ENCODE results near the gene DNM3. TPM values are rescaled to one million over a fixed set of nuclear protein-coding genes. Genes with fewer than 3 reads are reported as not detected.

Gene DNM3
- total RNA-seq = 5.5 TPM
- polyA plus RNA-seq = 1 to 10 TPM in 3 of 4 donors, under 1 TPM in 1; 0.76 to 1.9 (median 1.5) TPM

- Mint-ChIP-seq H3K36me3 (no peaks in the 10 kb centered on the region), H3K27me3 (peaks cover 43% of the 10 kb centered on the region), H3K9me3 (peaks cover 0 to 1% (median 0%) of the 10 kb centered on the region in 7 donors), H3K4me1 (peaks cover 0 to 19% (median 15%) of the 10 kb centered on the region in 4 donors), H3K27ac (peak within 1 kb of the TSS; percentile 33 to 89 (median 86)), H3K4me3 (peak within 1 kb of the TSS; percentile 83 to 93 (median 91))
- H3K36me3 ChIP-seq (ENCODE audit: control insufficient read depth, insufficient read depth, low read length) = no peaks in the 10 kb centered on the region
- no peaks in the 10 kb centered on the region for H3K9me3 ChIP-seq (ENCODE audit: control insufficient read depth in 2 of 2, low read length in 2 of 2)
- DNase-seq (peak; percentile 71 to 82 (median 76)), ATAC-seq (ENCODE audit: low read depth in 2 of 2) (peak; percentile 88 to 91)
- H3K4me3 ChIP-seq (ENCODE audit: low read depth, low read length) = peak within 1 kb of the TSS; percentile 54
- H3K27me3 ChIP-seq (ENCODE audit: control insufficient read depth, insufficient read depth, low read length) = peaks cover 25% of the 10 kb centered on the region
- peaks cover 17% of the 10 kb centered on the region for H3K4me1 ChIP-seq (ENCODE audit: control insufficient read depth, insufficient read depth, low read length, poor library complexity, severe bottlenecking)
- no peak within 1 kb of the TSS for H3K27ac ChIP-seq (ENCODE audit: insufficient read depth, low read length, poor library complexity, severe bottlenecking)
Measured at GRCh38 chr1:171841050-171841910, at the start of gene DNM3. Gene DNM3, plus strand, starts transcription at chr1:171841498. Its CDS starts 159 bp downstream, at chr1:171841657.

- Histone ChIP-seq H3K9me3 (ENCODE audit: control insufficient read depth in 2 of 2, low read length in 2 of 2) (no peaks in the 10 kb centered on the region), H3K4me1 (ENCODE audit: control insufficient read depth, insufficient read depth, low read length, poor library complexity, severe bottlenecking) (no peaks in the 10 kb centered on the region), H3K4me3 (ENCODE audit: low read depth, low read length) (no peak overlapping the region), H3K27ac (ENCODE audit: insufficient read depth, low read length, poor library complexity, severe bottlenecking) (no peak overlapping the region), H3K36me3 (ENCODE audit: control insufficient read depth, insufficient read depth, low read length) (peaks cover 98% of the 10 kb centered on the region), H3K27me3 (ENCODE audit: control insufficient read depth, insufficient read depth, low read length) (no peaks in the 10 kb centered on the region)
- H3K4me1 Mint-ChIP-seq = peaks cover 4 to 25% (median 20%) of the 10 kb centered on the region in 4 donors
- DNase-seq = no peak
- H3K36me3 Mint-ChIP-seq = peaks cover 73% of the 10 kb centered on the region
- H3K9me3 Mint-ChIP-seq = no peaks in the 10 kb centered on the region
- no peak for ATAC-seq (ENCODE audit: low read depth in 2 of 2)
- H3K4me3 Mint-ChIP-seq = no peak overlapping the region
- no peaks in the 10 kb centered on the region for H3K27me3 Mint-ChIP-seq
- no peak overlapping the region for H3K27ac Mint-ChIP-seq
Measured at GRCh38 chr1:171792656-171793369, 48.5 kb upstream of the DNM3 start.

DNA sequence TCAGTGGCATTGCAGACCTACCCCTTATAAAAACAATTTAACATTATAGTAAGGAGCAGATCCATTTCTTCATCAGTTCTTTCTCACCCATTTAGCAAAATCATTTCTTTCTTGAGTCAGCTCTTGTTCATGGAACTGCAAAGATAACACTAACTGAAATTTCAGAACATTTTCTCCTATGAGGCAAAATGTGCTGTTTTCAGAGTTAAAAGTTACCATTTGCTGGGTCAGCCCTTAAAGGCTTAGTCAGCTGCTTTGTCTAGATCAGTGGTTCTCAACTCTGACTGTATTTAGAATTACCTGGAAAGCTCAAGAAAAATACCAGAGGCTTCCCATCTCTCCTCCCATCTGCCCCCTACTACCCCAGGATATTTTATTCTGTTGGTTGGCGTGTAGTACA, 47.7 kb upstream of the DNM3 start:
- Histone ChIP-seq H3K36me3 (ENCODE audit: control insufficient read depth, insufficient read depth, low read length) (peaks cover 95% of the 10 kb centered on the region), H3K9me3 (ENCODE audit: control insufficient read depth in 2 of 2, low read length in 2 of 2) (no peaks in the 10 kb centered on the region), H3K27me3 (ENCODE audit: control insufficient read depth, insufficient read depth, low read length) (no peaks in the 10 kb centered on the region), H3K27ac (ENCODE audit: insufficient read depth, low read length, poor library complexity, severe bottlenecking) (no peak overlapping the region), H3K4me1 (ENCODE audit: control insufficient read depth, insufficient read depth, low read length, poor library complexity, severe bottlenecking) (no peaks in the 10 kb centered on the region), H3K4me3 (ENCODE audit: low read depth, low read length) (no peak overlapping the region)
- Mint-ChIP-seq H3K9me3 (no peaks in the 10 kb centered on the region), H3K27ac (peak overlapping the region in 2 of 3 donors; percentile 60 to 64), H3K4me3 (no peak overlapping the region), H3K36me3 (peaks cover 67% of the 10 kb centered on the region), H3K4me1 (peaks cover 4 to 24% (median 18%) of the 10 kb centered on the region in 4 donors), H3K27me3 (no peaks in the 10 kb centered on the region)
- ATAC-seq (ENCODE audit: low read depth in 2 of 2) (no peak), DNase-seq (no peak)

DNA sequence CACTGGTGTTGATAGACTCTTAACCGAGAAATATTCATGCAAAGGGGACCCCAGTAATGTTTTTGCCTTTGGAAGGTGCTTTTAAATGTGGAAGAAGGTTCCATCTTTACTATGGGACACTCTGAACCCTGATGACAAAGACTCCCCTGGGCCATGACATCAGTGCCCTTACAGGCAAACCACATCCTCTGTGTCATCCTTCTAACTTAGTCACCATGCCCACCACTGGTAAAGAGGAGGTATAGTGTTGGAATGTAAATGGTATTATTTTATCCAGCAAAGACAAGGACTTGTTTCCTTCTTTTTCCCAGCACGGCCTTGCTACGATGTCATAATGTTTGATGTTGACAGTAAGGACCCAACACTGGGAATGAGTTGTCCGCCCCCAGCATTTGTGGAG, 47.2 kb upstream of the DNM3 start:
- H3K36me3 Mint-ChIP-seq = peaks cover 63% of the 10 kb centered on the region
- H3K4me3 Mint-ChIP-seq = no peak overlapping the region
- no peak overlapping the region for H3K4me3 ChIP-seq (ENCODE audit: low read depth, low read length)
- H3K9me3 Mint-ChIP-seq = no peaks in the 10 kb centered on the region
- H3K27ac ChIP-seq (ENCODE audit: insufficient read depth, low read length, poor library complexity, severe bottlenecking) = no peak overlapping the region
- DNase-seq (peak in 2 of 3 donors; percentile 15 to 65), ATAC-seq (ENCODE audit: low read depth in 2 of 2) (peak; percentile 100)
- peaks cover 92% of the 10 kb centered on the region for H3K36me3 ChIP-seq (ENCODE audit: control insufficient read depth, insufficient read depth, low read length)
- H3K4me1 Mint-ChIP-seq = peaks cover 4 to 22% (median 18%) of the 10 kb centered on the region in 4 donors
- no peaks in the 10 kb centered on the region for H3K27me3 ChIP-seq (ENCODE audit: control insufficient read depth, insufficient read depth, low read length)
- no peaks in the 10 kb centered on the region for H3K4me1 ChIP-seq (ENCODE audit: control insufficient read depth, insufficient read depth, low read length, poor library complexity, severe bottlenecking)
- peak overlapping the region in 2 of 3 donors; percentile 60 to 64 for H3K27ac Mint-ChIP-seq
- no peaks in the 10 kb centered on the region for H3K27me3 Mint-ChIP-seq
- no peaks in the 10 kb centered on the region for H3K9me3 ChIP-seq (ENCODE audit: control insufficient read depth in 2 of 2, low read length in 2 of 2)

- DNase-seq (no peak), ATAC-seq (ENCODE audit: low read depth in 2 of 2) (no peak)
- Mint-ChIP-seq H3K4me1 (peaks cover 4 to 19% (median 11%) of the 10 kb centered on the region in 4 donors), H3K9me3 (no peaks in the 10 kb centered on the region), H3K27ac (no peak overlapping the region), H3K36me3 (peaks cover 45% of the 10 kb centered on the region), H3K4me3 (no peak overlapping the region), H3K27me3 (no peaks in the 10 kb centered on the region)
- Histone ChIP-seq H3K27me3 (ENCODE audit: control insufficient read depth, insufficient read depth, low read length) (no peaks in the 10 kb centered on the region), H3K27ac (ENCODE audit: insufficient read depth, low read length, poor library complexity, severe bottlenecking) (no peak overlapping the region), H3K4me3 (ENCODE audit: low read depth, low read length) (no peak overlapping the region), H3K4me1 (ENCODE audit: control insufficient read depth, insufficient read depth, low read length, poor library complexity, severe bottlenecking) (no peaks in the 10 kb centered on the region), H3K36me3 (ENCODE audit: control insufficient read depth, insufficient read depth, low read length) (peaks cover 68% of the 10 kb centered on the region), H3K9me3 (ENCODE audit: control insufficient read depth in 2 of 2, low read length in 2 of 2) (no peaks in the 10 kb centered on the region)
Measured at GRCh38 chr1:171796592-171796991, 44.7 kb upstream of the DNM3 start.

DNA sequence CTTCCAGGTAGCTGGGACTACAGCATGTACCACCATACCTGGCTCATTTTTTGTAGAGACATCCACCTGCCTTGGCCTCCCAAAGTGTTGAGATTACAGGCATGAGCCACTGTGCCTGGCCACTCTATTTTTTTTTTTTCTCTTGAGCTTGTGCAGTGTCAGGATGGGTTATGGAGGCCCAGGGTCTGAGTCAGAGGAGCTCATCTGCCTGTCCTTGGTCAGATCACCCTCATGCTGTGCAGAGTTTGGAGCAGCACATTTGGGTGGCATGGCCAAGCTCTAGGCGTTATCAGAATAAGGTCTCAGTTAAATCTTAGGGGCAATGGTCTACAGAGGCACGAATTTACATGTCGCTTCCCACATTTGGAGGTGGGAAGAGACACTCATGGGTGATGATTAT, 43.0 kb upstream of the DNM3 start:
- Mint-ChIP-seq H3K4me1 (peaks cover 0 to 17% (median 6%) of the 10 kb centered on the region in 4 donors), H3K27ac (peak overlapping the region in 1 of 3 donors; percentile 35), H3K9me3 (no peaks in the 10 kb centered on the region), H3K4me3 (no peak overlapping the region), H3K27me3 (no peaks in the 10 kb centered on the region), H3K36me3 (peaks cover 32% of the 10 kb centered on the region)
- Histone ChIP-seq H3K27ac (ENCODE audit: insufficient read depth, low read length, poor library complexity, severe bottlenecking) (no peak overlapping the region), H3K27me3 (ENCODE audit: control insufficient read depth, insufficient read depth, low read length) (no peaks in the 10 kb centered on the region), H3K36me3 (ENCODE audit: control insufficient read depth, insufficient read depth, low read length) (peaks cover 51% of the 10 kb centered on the region), H3K4me1 (ENCODE audit: control insufficient read depth, insufficient read depth, low read length, poor library complexity, severe bottlenecking) (no peaks in the 10 kb centered on the region), H3K4me3 (ENCODE audit: low read depth, low read length) (no peak overlapping the region), H3K9me3 (ENCODE audit: control insufficient read depth in 2 of 2, low read length in 2 of 2) (no peaks in the 10 kb centered on the region)
- no peak for ATAC-seq (ENCODE audit: low read depth in 2 of 2)
- DNase-seq = no peak

- no peak for ATAC-seq (ENCODE audit: low read depth in 2 of 2)
- Histone ChIP-seq H3K27me3 (ENCODE audit: control insufficient read depth, insufficient read depth, low read length) (no peaks in the 10 kb centered on the region), H3K36me3 (ENCODE audit: control insufficient read depth, insufficient read depth, low read length) (peaks cover 47% of the 10 kb centered on the region), H3K4me1 (ENCODE audit: control insufficient read depth, insufficient read depth, low read length, poor library complexity, severe bottlenecking) (no peaks in the 10 kb centered on the region), H3K27ac (ENCODE audit: insufficient read depth, low read length, poor library complexity, severe bottlenecking) (no peak overlapping the region), H3K4me3 (ENCODE audit: low read depth, low read length) (no peak overlapping the region), H3K9me3 (ENCODE audit: control insufficient read depth in 2 of 2, low read length in 2 of 2) (no peaks in the 10 kb centered on the region)
- peaks cover 28% of the 10 kb centered on the region for H3K36me3 Mint-ChIP-seq
- H3K4me3 Mint-ChIP-seq = no peak overlapping the region
- H3K27ac Mint-ChIP-seq = peak overlapping the region in 1 of 3 donors; percentile 35
- no peaks in the 10 kb centered on the region for H3K27me3 Mint-ChIP-seq
- no peaks in the 10 kb centered on the region for H3K9me3 Mint-ChIP-seq
- DNase-seq = no peak
- H3K4me1 Mint-ChIP-seq = peaks cover 0 to 15% (median 6%) of the 10 kb centered on the region in 4 donors
Measured at GRCh38 chr1:171798765-171799164, 42.5 kb upstream of the DNM3 start.
